Right forelimb (tissue), 1 donor: Measurements from ENCODE around the gene KCNB1.

Experiments
- DNase-seq: peaks from one replicate; pipeline ENCODE4 v3.0.0-alpha.2; 2018

KCNB1 gene

DNA sequence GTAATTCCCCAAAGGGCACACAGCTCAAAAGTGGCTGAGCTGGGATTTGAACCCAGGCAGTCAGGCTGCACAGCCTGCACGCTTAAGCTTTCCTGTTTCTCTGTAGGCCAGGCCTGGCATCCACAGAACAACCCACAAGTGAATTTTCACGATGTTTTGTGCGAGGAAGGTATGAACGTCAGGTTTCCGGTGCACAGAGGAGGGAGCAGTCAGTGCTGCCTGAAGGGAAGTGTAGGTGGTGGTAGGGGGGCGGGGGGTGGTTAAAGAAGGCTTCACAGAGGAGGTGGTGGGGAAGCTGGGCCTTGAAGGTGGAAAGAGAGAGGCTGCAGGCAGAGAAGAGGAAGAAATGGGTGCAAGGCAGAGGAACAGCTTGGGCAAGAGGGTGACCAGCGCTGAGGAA, 14.1 kb downstream of the KCNB1 start:
- DNase-seq: no peak

DNA sequence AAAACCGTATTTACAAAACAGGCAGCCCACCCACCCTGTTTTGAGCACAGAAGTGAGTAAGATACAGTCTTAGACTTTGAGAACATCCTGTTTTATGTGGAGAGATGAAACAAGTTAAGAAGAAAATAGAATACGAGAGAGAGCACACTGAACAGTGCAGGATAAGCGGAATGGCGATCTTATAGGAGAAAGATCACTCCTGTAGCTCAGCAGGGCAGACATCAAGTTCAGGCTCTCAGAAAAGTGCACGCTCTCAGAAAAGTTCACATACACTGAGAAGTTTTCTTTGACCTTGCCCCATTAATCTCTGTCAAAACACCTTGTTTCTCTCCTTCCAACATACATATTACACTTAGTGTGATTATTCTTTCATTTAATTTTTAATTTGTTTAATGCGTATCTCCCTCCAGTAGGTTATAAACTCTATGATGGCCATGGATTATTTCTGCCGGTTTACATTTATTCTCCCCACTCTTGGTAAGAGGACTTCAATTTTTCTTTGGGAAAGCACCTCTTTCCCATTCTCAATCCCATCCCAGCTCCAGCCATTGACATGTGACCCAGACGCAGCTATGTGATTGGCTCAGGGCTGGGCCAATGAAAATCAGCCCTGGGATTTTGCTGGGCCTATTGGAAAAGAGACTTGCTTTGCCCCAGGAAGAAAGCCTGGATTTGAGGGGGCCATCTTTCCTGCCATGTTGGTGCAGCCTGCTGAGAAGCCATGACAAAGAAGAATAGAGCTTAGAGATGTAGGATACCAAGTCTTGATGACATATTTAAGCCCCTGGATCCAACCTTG, 16.2 kb downstream of the KCNB1 start:
- no peak for DNase-seq

DNA sequence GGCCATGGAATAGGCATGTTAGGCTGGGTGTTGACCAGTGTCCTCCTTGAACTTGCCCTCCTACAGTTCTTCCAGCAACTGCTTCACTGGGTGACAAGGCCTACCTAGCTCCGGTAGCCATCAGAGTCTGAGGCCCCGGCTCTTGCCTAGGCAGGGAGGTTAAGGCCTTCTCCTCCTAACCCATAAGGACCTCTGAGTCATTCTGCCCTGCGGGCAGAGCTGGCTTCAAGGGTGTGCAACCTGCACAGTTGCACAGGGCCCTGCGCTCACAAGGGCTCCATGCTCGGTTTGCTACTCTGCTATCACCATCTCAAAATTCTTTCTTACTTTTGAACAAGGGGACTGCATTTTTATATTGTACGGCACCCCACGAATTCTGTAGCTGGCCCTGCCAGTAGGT, 17.9 kb downstream of the KCNB1 start:
- no peak for DNase-seq

DNA sequence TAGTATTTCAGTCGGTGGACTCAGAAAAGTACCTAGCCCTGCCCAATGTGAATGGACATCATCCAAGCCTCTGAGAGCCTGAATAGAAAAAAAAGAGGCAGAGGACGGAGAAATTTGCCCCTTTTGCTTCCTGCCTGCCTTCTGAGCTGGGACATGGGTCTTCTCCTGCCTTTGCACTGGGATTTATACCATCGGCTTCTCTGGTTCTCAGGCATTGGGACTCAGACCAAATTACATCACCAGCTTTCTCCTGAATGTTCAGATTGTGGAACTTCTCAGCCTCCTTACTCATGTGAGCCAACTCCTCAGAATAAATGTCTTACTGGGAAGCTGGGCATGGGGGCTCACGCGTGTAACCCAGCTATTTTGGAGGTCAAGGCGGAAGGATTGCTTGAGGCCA, 19.8 kb downstream of the KCNB1 start:
- no peak for DNase-seq

DNA sequence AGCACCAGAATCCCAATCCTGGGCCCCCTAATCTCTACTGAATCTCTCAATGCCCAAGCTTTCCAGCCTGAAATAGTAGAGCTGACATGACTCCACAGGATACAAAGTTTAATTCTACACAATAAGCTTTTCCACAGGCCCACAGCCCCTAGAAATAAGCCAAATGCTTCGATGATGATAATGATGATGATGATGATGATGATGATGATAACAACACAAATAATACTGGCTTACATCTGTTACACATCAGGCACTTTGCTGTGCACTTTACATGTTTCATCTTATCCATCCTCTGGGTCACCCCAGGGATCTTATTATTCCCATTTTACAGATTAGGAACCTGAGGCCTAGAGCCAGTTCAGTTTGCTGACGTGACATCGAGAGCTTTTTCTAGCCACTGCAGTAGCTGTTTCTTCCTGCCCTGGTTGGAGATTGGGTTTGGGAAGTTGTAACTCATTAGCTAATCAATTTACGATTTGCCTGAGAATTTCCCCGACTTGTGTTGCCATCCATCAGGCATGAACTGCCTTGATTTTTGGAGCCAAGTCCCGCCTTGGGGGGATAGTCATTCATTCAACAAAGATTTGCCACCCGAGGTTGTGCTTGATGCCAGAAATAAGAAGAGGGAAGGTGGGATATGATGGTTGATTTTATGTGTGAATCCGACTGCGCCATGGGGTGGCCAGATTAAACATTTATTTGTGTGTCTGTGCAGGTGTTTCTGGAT, 20.4 kb downstream of the KCNB1 start:
- DNase-seq: no peak

DNA sequence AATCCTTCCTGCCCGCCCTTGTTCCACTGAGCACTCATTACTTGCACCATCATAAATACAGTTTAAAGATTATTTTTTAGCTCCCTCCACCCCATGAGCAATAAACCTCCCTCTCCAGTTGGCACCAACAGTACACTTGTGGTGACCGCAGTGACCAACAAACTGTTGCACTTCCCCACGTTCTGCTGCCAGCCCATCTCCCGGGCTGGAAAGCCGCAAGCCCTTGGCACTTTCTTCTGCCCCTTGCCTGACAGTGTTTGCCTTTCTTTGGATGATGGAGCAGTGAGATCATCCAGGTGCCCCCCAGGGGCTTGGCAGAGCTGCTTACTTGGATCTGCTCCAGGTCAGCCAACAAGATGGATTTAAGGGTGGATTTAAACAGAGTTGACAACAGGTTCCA, 21.6 kb downstream of the KCNB1 start:
- DNase-seq: no peak

DNA sequence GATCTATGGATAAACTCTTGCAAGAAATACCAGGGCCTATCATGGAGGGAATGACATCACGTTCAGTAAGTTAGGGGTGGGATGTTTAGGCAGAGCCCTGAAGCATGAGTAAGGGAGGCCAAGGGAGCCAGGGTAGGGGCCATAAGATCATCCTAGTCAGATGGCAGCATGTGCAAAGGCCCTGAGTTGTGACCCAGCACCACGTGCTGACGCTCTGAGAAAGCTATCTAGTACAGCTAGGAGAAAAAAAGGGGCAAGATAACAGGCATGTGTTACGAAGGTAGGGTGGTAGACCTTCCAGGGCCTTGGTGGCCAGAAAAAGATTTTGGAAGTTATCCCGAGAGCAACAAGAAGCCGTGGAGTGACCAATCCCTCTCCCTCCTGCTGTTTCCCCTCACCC, 22.3 kb downstream of the KCNB1 start:
- no peak for DNase-seq

DNA sequence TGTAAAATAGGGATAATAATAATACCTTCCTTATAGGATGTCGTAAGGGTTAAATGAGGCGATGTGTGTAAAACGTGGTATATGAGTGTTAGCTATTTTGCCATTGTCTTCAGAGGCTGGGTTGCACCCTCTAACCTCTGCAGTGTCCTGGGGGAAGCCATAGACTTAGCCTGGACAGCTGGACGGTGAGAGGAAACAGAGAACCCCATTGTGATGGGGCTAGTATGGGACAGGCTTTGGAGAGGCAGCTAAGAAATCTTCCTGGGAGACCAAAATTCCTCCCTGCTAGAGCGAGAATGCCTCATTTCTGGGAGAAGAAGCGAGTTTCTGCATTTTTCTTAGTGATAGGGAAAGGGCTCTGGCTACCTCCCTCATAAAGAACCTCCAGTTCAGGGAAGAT, 22.8 kb downstream of the KCNB1 start:
- no peak for DNase-seq

DNA sequence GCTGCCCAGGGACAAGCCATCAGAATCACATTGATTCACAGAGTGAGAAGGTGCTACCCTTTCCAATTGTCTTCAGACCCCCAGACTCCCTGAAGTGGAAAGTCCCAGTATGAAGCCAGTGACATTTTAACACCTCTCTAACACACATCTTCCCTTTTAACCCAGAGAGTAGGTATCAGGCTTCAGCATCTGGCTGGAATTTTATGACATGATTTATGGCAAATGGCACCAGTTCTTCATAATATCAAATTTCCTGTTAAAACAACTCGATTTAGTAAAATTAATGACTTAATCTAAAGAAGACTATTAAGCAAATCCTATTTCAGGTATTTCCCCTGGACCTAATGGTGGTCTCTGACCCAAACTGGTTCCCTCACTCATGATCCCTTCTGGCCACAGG, 25.0 kb downstream of the KCNB1 start:
- DNase-seq: no peak

DNA sequence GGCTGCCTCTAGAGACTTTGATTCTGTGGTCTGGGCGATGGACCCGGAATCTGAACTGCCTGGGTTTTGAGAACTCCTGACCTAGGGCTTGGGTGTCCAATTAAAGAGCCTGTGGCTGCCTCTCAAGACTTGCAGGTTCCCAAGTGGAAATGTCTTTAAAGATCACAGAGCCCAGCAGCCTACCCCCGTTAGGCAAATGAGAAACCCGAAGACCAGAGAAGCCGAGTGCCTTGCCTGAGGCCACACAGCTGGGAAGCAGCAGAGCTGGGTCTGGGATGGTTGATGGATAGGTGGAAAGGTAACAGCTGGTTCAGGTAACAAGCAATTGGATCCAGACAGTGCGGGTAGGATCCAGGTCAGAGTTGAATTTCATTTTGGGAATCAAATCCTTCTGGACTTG, 25.8 kb downstream of the KCNB1 start:
- DNase-seq: no peak

DNA sequence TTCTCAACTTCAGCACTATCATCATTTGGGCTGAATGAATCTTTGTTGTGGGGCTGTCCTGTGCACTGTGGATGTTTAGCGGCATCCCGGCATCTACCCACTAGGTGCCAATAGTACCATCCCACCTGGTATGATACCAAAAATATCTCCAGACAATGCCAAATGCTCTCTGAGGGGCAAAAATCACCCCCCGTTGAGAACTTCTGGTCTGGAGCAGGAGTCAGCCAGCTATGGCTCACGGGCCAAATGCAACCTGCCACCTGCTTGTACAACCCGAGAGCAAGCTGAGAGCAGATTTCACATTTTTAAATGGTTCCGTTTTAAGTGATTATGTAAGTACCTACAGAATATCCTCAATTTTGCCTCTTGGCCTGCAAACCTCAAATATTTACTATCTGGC, 26.8 kb downstream of the KCNB1 start:
- DNase-seq: no peak

DNA sequence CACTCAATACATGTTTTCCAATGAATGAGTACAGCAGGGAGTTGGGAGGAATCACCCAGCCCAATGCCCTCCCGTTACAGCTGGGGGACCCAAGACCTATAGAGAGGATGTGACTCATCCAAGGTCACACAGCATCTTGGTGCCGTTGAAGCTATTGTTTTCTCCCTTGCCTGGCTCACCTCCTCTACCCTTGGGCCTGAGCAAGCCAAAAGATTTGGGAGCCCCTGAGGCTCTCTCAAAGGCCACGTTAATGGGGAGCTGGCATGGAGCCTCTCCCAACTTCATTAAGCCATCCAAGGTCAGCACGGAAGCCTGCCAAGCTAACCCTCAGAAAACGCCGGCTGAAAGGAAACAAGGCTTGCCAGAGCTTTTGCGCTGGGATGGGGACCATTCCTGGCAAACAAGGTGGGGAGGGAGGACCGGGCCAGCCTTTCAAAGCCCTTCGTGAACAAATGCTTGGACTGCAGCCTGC, 30.4 kb downstream of the KCNB1 start:
- no peak for DNase-seq

DNA sequence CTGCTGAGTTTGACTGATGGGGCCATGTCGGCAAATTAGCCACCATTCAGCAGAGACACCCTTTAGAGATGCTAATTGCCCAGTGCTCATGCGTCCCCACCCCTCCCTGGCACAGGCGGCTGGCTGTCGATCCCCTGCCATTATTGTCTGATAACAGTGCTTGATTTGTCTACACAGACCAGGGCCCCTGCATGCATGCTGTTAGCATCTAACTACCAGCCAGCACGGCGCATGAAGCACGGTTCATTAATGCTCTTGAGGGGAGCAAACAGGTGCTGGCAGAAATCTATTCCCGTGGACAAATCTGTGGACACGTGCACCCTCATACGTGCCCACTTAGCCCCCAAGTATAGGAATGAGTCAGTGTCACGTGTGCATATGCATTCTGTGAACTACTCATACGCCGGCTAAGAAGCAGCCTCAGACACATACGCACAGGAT, 32.2 kb downstream of the KCNB1 start:
- DNase-seq: no peak

DNA sequence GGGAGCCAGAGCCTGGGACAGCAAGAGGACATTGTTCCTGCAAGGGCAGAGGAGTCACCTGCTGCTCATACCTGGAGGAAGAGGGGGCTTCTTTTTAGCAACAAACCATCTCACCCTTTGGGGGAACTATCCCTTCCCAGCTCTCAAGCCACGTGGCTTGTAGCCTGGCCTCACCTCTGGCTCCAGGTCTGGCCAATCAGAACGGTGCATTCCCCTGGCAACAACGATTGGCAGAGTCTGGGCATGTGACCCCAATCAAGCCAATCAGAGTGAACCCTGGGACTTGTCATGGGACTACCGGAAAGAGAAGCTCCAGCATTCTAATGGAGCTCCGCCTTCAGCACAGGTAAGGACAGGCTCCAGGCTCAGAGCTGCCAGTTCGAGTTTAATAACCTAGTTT, 33.6 kb downstream of the KCNB1 start:
- DNase-seq: no peak

DNA sequence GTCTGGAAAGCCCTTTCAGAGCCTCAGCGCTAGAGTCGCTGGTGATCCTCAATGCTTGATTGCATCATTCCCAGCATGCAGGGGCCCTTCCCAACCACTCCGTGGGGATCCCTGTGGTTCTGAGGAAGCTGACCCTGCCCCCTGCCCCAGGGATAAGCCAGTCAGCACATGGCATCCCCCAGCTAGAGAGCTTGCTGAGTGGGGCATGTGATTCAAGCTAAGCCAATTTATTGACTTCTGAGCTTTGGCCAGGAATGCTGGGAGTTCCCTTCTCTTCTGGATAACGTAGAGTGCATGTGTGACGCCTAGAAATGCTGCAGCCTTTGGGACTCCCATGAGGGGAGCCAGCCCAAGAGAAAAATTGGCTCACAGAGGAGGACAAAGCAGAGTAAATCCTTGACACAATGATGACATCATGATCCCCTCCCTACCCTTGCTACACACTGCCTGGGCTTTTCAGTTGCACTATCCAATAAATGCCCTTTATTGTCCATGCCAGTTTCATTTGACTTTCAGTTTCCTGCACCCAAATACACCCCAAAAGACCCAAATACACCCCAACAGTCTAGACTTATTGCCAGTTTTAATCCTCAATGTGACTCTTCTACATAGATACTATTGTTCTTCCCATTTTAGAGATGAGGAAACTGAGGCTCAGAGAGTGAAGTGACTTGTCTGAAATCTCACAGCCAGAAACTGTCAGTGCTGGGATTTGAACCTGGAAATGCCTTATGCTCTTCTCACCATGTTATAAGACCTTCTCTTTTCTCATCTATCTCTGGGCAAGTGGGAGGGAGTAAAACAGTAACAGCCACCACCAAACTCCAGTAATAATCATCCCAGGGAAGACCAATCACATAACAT, 34.3 kb downstream of the KCNB1 start:
- peak; percentile 51 for DNase-seq

DNA sequence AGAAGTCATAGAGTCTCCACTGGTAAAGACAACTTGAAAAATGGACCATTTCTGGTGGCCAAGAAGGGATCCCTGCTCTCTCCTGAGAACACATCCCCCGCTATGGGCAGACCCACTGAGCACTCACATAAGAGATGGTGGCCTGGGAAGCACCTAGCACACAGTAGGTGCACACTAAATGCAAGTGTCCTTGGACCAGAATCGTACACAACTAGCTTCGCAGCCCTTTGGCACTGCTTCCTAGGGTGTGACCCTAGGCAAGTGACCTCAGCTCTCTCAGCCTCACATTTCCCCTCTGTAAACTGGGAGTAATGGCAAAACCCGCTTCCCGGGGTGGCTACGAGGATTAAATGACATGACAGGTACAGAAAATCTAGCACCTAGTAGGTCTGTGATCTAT, 35.1 kb downstream of the KCNB1 start:
- no peak for DNase-seq

DNA sequence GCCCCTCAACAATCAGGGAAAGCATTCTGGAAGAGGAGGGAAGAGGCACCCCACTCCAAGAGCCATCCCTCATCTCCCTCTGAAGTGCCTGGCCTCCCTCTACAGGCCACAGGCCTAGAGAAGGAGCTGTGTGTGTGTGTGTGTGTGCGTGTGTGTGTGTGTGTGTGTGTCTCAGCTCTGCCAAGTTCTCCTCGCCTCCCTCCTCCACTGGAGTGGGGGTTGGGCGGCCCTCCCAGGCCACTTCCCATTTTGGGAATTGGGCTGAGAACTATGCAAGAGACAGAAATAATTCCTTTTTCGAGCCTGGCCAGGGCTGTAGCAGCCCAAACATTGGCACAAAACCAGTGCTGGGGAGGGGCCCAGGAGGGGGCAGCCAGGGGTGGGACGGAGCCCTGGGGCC, 35.7 kb downstream of the KCNB1 start:
- peak; percentile 86 for DNase-seq

DNA sequence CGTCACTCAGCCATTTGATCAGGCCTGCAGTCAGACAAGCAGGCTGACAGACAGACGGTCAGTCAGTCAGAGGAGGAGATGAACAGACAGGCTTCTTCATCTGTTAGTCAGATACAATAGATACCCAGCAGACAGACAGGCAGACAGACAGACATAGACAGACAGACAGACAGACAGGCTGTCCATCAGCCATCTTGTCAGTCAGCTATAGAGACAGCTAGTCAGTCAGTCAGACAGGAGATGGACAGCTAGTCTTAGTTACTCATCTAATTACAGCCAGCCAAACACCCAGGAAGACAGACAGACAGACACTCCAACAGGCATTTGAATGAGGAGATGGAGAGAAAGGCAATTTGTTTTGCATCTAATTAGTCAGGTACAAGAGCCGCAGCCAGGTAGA, 36.4 kb downstream of the KCNB1 start:
- no peak for DNase-seq

DNA sequence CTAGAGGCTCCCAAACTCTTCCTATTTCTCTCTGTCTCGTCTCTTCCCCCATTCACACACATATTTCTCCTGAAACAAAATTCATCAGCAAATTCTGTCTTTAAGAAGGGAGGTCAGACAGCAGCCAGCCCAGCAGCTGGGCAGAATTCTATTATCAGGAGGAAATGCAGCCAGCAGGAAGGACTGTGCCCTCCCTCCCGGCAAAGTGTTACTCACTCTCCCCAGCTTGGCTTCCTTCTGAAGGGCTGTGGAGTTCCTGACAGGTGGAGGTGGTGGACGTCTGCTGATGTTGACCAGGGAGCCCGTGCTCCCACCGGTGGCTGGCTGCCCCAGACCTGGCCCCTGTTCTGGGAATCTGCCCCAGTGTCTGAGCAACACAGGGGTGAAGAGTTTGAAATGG, 37.3 kb downstream of the KCNB1 start:
- no peak for DNase-seq

DNA sequence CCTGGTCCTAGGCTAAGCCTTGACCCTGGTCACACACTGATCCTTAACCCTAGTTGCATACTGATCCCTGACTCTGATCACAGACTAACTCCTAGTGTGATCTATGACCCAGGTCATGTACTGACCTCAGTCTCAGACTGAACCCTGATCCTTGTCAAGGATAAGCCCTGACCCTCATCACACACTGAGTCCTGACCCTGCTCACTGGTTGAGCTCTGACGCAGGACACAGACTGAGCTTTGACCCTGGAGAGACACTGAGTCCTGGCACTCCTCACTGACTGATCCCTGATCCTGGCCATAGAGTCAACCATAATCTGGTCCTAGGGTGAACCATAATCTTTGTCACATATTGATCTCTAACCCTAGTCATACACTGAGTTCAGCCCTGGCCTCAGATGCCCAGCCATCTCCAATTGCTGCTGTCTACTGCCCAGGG, 37.9 kb downstream of the KCNB1 start:
- DNase-seq: no peak

DNA sequence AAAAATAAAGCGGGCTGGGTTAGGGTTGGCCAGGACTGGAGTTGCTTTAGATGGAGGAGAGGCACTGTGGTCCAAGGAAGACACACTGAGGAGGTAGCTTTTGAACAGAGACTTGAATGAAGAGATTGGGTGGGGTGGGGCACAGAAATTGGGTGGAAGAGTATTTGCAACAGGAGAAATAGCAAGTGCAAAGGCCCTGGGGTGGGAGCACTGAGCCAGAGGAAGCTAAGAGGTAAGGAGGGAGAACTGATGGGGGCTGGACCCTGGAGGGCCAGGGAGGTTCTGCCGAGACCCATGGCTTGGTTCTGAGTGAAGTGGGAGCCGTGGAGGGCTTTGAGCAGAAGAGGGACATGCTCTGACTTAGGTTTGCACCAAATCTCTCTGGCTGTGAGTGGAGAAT, 45.4 kb downstream of the KCNB1 start:
- DNase-seq: no peak

DNA sequence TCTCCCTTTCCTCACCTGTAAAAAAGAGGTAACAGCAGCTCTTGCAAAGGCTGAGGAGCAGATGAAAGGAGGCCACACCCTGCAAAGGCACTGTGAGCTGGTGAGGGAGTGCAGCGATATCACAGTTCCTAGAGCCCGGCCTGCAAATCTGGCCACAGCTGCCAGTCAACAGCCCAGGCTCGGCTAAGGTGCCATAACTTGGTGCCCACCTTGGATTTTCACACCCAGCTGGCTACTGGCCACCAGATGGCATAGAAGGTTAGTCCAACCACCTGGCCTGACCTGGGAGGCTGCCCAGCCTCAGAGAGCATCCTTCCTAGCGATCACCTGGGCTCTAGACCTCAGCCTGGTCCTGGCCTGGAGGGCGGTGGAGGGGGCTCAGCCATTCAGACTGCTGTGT, 46.8 kb downstream of the KCNB1 start:
- DNase-seq: no peak

DNA sequence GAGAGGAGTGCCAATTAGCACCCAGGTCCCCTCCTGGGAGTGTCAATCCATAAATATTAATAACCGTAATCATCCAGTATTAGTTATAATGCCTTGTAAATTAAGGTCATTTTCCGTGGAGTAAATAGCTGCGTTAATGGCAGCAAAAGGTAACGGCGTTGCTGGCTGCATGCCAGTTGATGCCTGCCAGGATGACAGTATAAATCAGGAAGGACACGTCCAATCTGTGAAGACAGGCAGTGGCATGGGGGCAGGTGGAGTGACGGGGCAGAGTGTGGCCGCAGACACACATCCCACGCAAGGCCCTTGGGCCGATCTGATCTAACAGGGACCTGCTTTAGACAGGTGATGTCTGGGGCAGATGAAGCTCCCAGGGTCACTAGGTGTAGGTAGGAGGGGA, 49.1 kb downstream of the KCNB1 start:
- no peak for DNase-seq
